IPS-NIHi11 (cell line): ENCODE results near the gene MGAT4D.
A peak's percentile ranks its signal among the peaks of the same experiment; 100 is the strongest.
"Not testable (repeated sequence)": the region's sequence is repeated elsewhere in the genome, so short reads cannot be mapped to it uniquely, and the experiment has no call there.

Experiments used
- DNase-seq: peaks from one replicate; pipeline ENCODE4 v3.0.0; 2012; ENCODE audit warnings: mixed read lengths, low spot score

The MGAT4D gene

DNA sequence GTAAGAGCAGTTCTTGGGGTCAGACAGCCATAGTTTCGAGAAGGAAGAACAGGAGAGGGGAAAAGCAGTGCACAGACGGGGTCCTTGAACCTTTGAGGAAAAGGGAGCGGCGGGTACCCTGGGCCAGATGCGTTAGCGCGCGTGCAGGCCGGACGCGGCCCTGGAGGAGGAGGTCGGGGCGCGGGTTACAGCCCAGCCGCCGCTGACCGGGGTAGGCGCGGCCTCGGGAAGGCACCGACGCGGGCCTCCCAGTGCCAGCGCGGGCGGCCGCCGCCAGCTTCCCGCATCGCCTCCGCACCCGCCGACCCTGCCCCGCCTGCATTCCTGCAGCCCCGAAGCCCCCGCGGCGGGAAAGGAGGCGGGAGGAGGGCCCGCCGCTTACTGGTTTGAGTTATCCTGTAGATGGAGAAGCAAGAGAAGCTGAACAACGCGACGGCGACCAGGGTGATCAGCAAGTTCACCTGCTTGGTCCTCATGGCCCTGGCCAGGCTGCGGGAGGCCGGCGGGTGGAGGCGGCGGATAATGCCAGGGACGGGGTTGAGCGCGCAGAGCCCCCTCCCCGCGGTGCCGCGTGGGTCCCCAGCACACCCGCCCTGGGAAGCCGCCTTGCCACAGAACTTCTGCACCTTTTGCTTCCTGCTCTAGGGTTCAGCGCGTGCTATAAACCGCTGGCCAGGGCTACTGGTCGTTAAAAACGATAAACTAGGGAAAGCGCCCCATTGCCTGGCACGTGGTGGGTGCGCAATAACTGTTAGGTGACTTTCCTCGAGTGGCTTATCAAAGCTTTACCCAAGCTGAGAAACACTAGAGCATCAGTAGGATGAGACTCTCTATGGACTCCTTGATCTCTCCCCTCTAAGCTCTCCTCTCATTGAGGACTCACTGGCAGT lies at the start of gene MGAT4D:
TSS of gene MGAT4D (minus strand) at position 547 of the 890 bp plus-strand sequence. CDS start at position 476, 71 bp downstream.
- peak; percentile 74 for DNase-seq

DNA sequence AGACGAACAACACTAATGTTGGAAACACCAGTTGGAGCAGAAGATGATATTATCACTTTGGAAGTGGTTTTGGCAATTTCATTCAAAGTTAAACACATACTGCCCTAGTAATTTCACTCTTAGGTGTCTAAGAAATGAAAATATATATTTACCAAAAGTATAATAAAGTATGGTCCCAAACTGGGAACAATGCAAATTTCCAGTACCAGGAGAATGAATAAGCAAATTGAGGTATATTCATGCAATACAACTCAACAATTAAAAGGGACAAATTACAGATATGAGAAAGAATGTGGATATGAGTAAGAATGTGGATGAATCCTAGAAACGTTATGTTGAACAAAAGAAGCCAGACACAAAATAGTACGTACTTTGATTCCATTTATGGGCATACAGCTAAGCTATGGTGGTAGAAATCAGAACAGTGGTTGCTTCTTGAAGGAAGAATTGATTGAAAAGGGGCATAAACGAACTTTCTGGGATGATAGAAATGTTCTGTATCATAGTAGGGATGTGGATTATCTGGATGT lies 35.9 kb upstream of the MGAT4D start:
- no peak for DNase-seq

DNA sequence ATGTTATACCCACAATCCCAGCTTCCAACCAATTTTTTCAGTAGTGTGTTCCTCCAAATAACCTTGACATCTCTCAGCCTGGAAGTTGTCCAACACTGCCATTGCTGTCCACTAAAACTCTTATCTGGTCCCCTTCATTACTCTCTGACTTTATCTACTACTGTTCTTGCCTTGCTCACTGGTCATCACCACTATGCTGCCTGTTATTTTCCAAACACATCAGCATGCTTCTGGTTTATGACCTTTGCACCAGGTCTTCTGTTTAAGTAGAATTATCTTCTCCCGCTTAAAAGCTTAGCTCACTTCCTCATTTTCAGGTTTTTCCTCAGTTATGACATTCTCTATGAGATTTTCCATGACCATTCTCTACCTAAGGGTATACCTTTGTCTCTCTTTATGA lies 31.3 kb upstream of the MGAT4D start:
- no peak for DNase-seq

DNA sequence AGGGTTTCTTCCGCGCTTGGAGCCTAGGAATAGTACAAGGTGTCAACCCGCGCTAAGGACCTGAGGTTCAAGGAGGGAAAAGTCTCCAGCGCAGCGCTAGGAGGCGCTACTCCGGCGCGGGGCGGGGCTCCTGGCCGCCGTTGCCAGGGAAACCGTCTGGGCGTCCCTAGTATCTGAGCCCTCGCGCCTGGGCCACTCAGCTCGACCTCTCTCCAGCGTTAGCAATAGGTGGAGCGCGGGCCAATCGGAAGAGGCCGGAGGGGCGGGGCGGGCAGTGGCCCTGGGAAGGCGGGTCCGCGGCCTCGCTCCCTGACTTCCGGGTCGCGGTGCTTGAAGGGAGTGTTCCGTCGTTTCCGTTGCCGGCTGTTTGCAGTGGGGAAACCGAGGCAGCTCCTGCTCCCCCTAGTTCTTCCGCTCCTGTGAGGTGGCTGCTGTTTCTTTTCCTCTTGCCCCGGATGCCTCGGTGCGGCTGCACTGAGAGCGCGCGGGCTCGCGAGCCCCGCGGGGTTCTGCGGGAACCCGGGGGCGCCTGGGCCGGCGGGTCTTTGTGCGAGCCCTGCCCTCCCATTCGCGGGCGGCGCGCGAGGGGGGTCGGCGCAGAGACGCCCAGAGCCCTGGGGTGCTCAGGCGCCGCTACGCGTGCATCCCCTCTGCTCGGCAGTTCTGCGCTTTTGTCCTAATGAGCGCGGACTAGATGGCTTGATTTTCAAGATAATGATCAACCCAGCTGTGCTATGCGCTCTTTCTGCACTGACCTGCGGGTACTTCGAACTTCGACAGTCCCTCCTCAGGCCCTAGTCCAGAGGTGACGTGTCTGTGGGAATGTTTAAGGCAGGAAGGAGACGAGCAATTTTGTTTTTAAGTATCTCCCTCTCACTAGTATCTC lies 26.0 kb upstream of the MGAT4D start, which contains the start of gene ELMOD2:
TSS of gene ELMOD2 (plus strand) at position 312 of the 886 bp plus-strand sequence. CDS start 1,261 bp downstream, outside the sequence.
- peak; percentile 100 for DNase-seq

DNA sequence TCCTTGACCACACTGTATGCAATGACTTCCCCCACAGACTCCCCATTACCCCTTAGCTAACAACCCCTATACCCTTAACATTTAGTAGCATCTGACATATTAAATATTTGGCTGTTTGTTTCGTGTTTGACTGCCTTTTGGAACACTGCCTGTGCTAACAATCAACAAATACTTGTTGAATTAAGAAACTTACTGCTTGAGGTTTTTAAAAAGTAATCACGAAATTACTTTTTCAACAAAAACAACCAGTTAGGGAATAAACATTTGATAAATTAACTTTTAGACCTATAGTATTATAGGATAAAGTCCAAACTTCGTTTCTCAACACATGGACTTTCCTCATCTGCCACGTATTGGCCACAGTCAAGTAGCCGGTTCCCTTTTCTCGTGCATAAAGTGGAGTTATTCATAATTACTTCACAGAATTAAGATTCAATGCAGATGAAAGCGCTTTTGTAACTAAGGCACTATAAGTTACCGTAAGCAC lies 25.3 kb upstream of the MGAT4D start:
- no peak for DNase-seq

DNA sequence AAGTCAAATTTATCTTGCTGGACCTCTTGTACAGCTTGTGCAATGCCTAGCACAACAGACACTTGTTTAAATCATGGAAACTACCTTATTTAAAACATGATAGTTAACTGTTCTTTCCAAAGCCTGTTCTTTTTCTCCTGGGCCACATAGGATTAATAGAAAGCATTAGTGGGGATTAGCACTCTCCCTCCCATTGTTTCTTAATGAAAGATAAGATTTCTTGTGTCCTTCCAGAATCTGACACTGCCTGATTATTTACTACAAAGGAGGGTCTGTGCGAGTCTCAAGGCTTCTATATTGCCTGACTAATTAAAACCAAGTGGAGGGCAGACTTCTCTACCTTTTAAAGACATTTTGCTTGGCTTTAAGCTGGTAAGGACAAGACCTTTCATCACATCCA lies 17.3 kb upstream of the MGAT4D start:
- DNase-seq: no peak

DNA sequence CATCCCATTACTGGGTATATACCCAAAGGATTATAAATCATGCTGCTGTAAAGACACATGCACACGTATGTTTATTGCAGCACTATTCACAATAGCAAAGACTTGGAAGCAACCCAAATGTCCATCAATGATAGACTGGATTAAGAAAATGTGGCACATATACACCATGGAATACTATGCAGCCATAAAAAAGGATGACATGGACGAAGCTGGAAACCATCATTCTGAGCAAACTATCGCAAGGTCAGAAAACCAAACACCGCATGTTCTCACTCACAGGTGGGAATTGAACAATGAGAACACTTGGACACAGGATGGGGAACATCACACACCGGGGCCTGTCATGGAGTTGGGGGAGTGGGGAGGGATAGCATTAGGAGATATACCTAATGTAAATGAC lies 15.7 kb upstream of the MGAT4D start:
- not testable (repeated sequence) for DNase-seq

DNA sequence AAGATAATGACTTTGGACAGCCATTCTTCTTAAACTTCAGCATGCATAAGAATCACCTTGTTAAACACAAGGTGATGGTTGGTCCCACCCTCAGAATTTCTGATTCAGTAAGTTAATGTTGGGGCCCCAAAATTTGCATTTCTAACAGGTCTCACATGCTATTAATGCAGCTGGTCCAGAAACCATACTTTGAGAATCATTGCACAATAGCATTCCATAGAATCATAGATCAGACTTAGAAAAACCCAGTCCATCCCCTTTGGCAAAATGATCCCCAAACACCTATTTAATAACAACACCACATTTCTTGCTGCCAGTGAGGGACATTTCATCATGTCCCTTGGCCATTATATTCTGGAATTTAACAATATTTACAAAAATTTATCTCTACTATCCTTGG lies 6.2 kb upstream of the MGAT4D start:
- no peak for DNase-seq

DNA sequence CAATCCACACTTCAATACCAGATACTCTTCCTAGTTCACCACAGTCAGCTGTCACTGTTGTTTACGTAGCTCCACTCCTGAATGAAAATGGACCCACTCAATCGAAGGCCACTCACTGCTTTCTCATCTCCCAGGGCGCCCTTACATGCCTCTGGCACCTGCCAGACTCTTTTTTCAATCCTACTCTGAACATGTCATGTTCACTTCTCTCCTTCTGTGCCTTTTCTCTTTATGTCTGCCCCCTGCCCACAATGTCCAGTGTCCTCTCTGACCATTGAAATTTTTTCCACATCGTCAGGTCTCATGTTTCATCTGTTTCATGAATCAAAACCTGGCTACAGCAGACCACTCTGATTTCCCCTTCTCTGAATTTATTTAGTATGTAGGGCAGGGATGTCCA lies 1.3 kb upstream of the MGAT4D start:
- DNase-seq: no peak

DNA sequence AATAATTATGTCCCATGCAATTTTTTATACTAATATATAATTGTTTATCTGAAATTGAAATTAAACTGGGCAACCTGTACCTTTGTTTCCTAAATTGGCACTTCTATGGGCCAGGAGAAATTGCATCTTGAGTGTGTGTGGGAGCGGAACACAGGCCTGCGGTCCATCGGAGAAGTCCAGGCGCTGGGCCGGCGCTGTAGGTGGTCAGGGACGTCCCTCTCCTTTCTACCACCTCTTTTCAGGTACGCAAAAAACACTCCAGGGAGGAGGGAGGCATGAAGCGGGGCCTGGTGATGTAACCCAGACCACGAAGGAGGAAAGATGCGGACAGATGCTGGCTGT lies 717 bp downstream of the MGAT4D start:
- DNase-seq: peak; percentile 17

DNA sequence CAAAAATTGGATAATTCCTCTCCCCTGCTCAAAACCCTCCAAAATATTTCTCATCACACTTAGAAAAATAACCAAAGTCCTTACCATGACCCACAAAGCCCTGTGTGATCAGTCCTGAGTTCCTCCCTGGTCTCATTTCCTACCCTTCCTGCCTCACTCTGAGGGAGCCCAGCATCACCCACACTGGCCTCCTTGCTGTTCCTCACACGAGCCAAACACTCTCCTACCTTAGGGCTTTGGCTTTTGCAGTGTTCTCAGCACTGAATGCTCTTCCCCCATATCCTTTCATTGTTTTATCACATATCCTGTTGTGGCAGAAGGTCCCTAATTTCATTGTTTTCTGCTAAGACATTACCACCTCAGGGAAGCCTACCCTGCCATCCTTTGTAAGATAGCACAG lies 12.2 kb downstream of the MGAT4D start:
- DNase-seq: no peak

DNA sequence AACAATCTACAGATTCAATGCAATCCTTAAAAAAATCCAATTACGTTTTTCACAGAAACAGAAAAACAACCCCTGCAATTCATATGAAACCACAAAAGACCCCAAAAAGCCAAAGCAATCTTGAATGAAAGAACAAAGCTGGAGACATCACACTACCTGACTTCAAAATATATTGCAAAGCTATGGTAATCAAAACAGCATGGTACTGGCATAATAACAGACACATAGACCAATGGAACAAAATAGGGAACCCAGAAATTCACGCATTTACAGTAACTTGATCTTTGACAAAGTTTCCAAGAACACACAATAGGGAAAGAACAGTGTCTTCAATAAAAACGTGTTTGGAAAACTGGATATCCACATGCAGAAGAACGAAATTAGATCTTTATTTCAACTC lies 14.6 kb downstream of the MGAT4D start:
- no peak for DNase-seq

DNA sequence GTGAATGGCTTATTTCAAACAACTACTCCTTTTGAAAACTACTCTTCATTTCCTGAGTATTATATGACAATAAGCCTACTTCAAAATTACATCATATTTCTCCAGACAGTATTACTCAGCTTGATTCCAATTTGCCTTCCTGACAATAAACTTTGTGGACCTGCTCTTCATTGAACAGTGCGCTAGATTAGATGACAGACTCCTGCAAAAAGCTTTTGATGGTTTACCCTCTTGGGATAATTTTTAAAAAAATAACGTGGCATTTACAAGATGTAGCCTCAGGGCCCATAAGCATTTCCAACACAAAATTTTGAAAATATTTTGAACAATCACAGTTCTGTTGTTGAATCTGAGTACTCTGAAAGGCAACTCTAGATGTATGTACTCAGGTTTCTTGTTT lies 25.9 kb downstream of the MGAT4D start:
- DNase-seq: no peak

DNA sequence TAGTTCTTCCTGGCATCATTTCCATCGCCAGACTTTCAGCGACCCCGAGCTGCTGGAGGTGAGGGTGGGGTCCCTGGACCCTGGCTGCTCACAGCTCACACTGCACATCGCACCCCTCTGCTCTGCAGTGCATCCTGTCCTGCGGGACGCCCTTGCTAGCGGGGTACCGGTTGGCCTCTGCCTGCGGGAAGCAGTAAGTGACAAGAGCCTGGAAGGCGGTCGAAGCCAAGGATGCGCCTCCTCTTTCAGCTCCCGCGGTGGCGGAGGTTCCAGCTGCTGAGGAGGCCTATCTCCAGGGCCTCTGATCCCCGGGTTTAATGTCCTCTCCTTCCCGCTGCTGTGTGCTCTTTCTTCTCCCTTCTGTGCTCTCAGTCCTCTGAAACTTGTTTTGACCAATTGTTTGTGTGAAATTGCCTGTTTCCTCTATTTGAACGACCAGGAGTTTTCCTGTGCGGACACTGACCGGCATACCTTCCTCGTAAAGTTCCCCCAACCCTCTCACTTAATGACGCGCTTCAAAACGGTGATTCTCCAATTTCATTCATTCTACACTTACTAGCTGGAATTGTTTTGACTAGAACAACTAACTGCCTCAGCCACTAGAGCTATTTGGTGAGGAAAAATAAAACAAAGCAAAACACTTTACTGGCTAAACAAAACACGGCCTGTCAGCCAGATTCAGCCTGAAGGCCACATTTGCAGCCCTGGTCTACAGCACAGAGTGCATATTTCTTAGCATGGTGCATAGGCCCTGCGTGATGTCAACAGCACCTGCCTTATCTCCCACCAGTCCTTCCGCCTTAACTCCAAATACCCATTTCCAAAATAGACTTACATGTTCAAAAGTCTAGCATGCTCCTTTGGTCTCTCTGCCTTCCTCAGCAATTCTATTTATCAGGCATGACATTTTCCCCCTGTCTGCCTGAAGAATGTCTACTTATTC lies 28.0 kb downstream of the MGAT4D start:
- peak; percentile 16 for DNase-seq

DNA sequence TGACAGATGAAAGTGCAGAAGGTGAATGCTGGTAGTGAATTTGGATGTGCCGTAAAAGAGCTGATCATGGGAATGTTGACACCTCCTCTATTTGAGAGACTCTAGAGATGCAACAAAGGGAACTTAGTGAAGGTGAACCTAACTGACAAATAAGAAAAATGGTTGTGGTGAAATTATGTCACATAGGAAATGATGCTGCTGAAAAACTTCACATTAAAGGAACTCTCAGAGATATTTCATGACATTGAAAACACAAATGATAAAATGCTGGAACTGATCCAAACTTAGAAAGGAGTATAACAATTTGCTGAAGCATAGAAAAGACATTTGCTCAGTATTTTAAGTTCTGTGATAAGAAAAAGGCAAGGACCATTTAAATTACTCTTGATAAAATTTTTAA lies 31.9 kb downstream of the MGAT4D start:
- no peak for DNase-seq

DNA sequence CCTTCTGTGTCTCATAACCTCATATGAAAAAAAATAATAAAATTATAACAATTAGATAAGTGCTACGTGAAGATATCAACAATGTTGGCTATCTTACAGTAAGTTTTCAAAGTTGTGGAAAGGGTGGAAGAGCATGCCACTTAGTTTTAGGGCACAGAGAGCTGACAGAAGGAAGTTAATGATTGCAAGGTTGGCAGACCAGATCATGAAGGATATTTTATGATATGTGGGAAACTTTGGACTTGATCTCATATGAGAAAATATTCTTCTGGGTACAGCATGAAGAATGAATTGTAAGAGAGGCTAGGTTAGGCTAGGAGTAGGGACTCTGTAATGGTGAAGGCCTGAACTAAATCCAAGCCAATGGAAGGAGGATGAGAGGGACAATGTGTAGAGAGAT lies 34.5 kb downstream of the MGAT4D start:
- DNase-seq: no peak

DNA sequence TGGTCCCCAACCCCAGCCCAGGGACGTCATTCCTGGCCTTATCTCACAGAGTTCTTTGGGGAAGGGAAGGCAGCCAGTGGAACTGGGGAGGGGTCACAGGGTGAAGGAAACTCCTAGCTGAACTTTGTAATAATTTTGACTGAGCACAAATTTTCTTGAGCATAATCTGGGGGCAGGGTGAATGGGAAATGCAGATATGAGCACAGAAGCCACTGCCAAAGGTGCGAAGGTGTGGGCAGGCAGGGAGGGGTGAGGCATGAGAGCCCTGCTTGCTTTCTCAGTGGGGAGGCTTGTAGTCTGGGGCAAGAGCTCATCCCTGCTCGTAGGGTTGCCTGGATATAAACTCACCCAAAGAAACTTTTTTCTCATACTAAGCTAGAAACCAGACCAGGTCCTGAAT lies 34.9 kb downstream of the MGAT4D start:
- DNase-seq: no peak

DNA sequence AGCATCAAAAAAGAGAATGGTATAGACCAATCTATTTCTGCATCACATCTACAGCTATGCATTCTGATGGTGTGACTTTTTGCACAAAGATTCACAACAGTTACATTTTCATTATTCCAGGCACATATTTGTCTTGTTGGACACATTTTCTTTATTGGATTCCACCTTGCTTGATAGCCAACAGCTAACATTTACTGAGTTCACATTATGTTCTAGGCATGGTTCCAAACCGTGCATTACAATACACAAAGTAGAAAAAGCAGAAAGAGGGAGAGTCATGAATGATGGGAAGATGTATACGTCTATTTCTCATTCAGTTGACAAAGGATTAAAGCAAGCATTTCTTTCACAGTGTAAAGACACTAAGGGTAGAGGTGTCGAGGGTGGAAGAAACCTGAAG lies 47.7 kb downstream of the MGAT4D start:
- no peak for DNase-seq

DNA sequence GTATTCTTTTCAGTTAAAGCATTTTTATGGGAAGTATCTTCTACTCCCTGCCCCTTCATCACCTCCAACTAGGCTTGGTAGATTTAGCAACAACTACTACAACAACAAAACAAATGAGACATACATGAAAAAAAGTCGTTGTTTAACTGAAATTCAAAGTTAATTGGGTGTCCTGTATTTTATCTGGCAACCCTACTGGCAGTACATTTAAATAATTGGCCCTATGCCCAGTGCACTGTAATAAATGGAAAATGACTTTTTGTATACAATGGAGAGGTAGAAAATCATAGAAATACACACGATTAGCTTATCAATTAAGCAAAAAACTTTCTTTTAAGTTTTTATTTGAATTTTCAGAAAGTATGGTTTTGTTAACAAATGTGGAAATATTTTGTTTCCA lies 49.3 kb downstream of the MGAT4D start:
- DNase-seq: no peak

DNA sequence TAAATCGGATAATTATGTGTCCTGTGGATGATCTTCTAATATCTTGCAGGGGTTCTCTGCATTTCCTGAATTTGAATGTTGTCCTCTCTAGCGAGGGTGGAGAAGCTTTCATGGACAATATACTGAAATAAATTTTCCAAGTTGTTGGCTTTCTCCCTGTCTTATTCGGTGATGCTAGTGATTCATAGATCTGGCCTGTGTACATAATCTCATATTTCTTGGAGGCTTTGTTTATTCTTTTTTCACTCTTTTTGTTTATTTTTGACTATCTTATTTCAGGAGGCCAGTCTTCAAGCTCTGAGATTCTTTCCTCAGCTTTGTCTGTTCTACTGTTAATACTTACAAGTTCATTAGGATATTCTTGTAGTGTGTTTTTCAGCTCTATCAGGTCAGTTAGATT lies 49.9 kb downstream of the MGAT4D start:
- DNase-seq: no peak

DNA sequence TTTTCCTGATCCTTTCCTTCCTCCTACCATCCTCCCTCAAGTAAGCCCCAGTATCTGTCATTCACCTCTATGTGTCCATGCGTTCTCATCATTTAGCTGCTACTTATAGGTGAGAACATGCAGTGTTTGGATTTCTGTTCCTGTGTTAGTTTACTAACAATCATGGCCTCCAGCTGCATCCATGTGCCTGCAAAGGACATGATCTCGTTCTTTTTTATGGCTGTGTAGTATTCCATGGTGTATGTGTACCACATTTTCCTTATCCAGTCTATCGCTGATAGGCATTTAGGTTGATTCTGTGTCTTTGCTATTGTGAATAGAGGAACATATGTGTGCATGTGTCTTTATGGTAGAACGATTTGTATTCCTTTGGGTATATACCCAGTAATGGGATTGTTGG lies 53.7 kb downstream of the MGAT4D start:
- not testable (repeated sequence) for DNase-seq
